ENCODE results near the gene DDX6.

Gene DDX6

GRCh38 chr11:118706546-118706825 lies 84.5 kb downstream of the DDX6 start:
- no peak for DNase-seq
- H3K27me3 ChIP-seq (replicated peaks): no peaks in the 10 kb centered on the region

DNA sequence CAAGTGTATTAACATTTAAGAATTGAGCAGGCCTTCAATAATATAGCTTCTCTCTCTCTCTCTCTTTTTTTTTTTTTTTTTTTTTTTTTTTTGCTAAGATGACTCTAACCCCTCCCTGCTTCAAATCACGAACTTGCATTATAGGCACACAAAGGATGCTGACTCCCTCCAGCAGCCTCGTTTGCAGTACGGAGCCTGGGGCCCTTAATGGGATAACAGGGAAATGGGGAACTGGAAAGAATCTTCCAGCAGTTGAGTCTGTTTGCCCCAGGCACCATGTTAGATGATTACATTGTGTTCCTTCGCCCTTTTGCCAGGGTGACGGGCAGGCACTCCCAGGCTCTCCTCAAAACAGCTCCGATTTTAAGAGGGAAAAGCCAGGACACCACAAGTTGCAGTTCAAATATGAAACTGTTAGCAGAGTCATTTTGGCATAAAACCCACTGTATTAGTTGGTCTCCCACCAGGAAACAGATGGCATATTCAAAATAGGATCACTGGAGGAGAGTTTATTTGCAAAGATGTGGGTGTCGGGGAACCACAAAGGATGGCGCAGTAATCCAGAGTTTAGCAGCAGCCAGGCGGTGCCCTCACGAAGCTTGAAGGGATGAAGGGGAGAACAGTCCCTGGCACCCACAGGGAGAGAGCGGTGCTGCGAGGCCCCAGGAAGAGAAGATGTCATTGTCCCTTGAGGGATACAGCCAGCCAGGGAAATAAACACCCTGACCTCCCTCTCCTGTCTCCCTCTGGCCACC lies 85.0 kb downstream of the DDX6 start:
- no peak overlapping the region for H3K27ac ChIP-seq
- DNase-seq: no peak
- no peak overlapping the region for H3K4me3 ChIP-seq (ENCODE audit: low read depth, low read length)
- H3K27me3 ChIP-seq (replicated peaks): no peaks in the 10 kb centered on the region
- H3K36me3 ChIP-seq (replicated peaks): no peaks in the 10 kb centered on the region
- no peak for TF ChIP-seq CTCF (IDR thresholded peaks at IDR 0.05; ENCODE audit: low read depth, low read length, missing control alignments)
- in situ Hi-C loops (cut with HindIII; ENCODE audit: low pct_ligation_motif_present, low sequenced_read_pairs): loop anchor here (25.0 kb wide), 1 partner anchor 231 kb away; the partner anchor contains the start of gene BCL9L

More at GRCh38 chr11:118706546-118706825, 84.5 kb downstream of the DDX6 start:
- Histone ChIP-seq H3K4me3 (ENCODE audit: low read depth, low read length) (no peak overlapping the region), H3K36me3 (replicated peaks) (no peaks in the 10 kb centered on the region), H3K27ac (no peak overlapping the region)
- in situ Hi-C loops (cut with HindIII; ENCODE audit: low pct_ligation_motif_present, low sequenced_read_pairs): loop anchor here (25.0 kb wide), 1 partner anchor 231 kb away; the partner anchor contains the start of gene BCL9L
- no peak for TF ChIP-seq CTCF (IDR thresholded peaks at IDR 0.05; ENCODE audit: low read depth, low read length, missing control alignments)

GRCh38 chr11:118705111-118705741 lies 85.7 kb downstream of the DDX6 start:
- H3K27me3 ChIP-seq (replicated peaks): no peaks in the 10 kb centered on the region
- no peak for TF ChIP-seq CTCF (IDR thresholded peaks at IDR 0.05; ENCODE audit: low read depth, low read length, missing control alignments)
- DNase-seq: no peak
- H3K27ac ChIP-seq: no peak overlapping the region
- no peaks in the 10 kb centered on the region for H3K36me3 ChIP-seq (replicated peaks)
- in situ Hi-C loops (cut with HindIII; ENCODE audit: low pct_ligation_motif_present, low sequenced_read_pairs): loop anchor here (25.0 kb wide), 1 partner anchor 232 kb away; the partner anchor contains the start of gene BCL9L
- no peak overlapping the region for H3K4me3 ChIP-seq (ENCODE audit: low read depth, low read length)

GRCh38 chr11:118703563-118704106 lies 87.3 kb downstream of the DDX6 start:
- DNase-seq: no peak
- Histone ChIP-seq H3K36me3 (replicated peaks) (no peaks in the 10 kb centered on the region), H3K4me3 (ENCODE audit: low read depth, low read length) (no peak overlapping the region), H3K27me3 (replicated peaks) (no peaks in the 10 kb centered on the region), H3K27ac (no peak overlapping the region)
- in situ Hi-C loops (cut with HindIII; ENCODE audit: low pct_ligation_motif_present, low sequenced_read_pairs): loop anchor here (25.0 kb wide), 1 partner anchor 234 kb away; the partner anchor contains the start of gene BCL9L
- TF ChIP-seq CTCF (IDR thresholded peaks at IDR 0.05; ENCODE audit: low read depth, low read length, missing control alignments): no peak

DNA sequence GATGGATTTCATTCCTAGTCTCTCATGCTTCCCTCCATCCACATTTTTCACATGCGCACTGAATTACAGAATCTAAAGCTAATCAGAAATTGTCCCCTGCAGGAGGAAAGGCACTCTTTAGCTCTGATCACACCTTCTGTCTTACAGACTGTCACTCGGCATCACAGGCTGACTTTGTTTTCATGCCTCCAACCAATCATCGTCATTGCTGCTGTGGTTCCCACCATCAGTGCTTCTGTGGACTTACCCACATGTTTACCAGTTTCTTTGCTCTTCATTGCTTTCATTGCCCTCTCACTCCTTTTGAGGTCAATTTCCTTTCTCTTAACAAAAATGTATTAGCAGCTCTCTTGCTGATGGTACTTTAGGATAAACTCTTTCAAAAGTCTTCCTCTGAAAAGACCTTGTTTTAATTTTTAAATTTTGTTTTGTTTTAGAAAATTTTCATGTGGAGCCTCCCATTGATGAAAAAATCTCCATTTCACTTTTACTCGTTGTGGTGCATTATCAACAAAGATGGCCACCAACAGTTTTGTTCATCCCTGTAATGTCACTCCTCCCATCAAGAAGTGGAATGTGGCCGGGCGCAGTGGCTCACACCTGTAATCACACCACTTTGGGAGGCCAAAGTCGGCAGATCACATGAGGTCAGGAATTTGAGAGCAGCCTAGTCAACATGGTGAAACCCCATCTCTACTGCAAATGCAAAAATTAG lies 91.3 kb downstream of the DDX6 start:
- Histone ChIP-seq H3K27ac (no peak overlapping the region), H3K4me3 (ENCODE audit: low read depth, low read length) (no peak overlapping the region), H3K27me3 (replicated peaks) (no peaks in the 10 kb centered on the region), H3K36me3 (replicated peaks) (no peaks in the 10 kb centered on the region)
- in situ Hi-C loops (cut with HindIII; ENCODE audit: low pct_ligation_motif_present, low sequenced_read_pairs): loop anchor here (25.0 kb wide), 1 partner anchor 238 kb away; the partner anchor contains the start of gene BCL9L
- TF ChIP-seq CTCF (IDR thresholded peaks at IDR 0.05; ENCODE audit: low read depth, low read length, missing control alignments): no peak
- no peak for DNase-seq
